Psoas muscle (tissue), 8 donors: Measurements from ENCODE around the gene FAM53C. TPM values are rescaled to one million over a fixed set of nuclear protein-coding genes. Genes with fewer than 3 reads are reported as not detected.

Experiments used
- ATAC-seq, 4 donors: fragments of 200-7000 bp; cut with Tn5 transposase; one replicate each; pipeline ENCODE4 v1.9.1; 2020; ENCODE audit warnings: moderate library complexity in 3 of 4, mild to moderate bottlenecking in 2 of 4
- DNase-seq, 2 donors: peaks; one replicate each; pipeline ENCODE4 v3.0.0-alpha.2; 2020
- H3K27ac ChIP-seq: fragments of 200-600 bp; one replicate; pipeline ENCODE4 v1.8.0; 2022
- H3K27me3 ChIP-seq, 3 donors: fragments of 200-600 bp in 1 of 3; one replicate each; pipeline versions ENCODE4 v1.6.1 to v1.8.0; 2013 to 2022; ENCODE audit warnings: low read length in 2 of 3, mild to moderate bottlenecking in 2 of 3, moderate library complexity in 1 of 3; ENCODE audit not compliant: insufficient read depth in 3 of 3
- H3K36me3 ChIP-seq, 2 donors: fragments of 200-600 bp in 1 of 2; one replicate each; pipeline versions ENCODE4 v1.6.1 to v1.8.0; 2013 to 2022; ENCODE audit warnings: low read depth in 1 of 2, mild to moderate bottlenecking in 1 of 2, moderate library complexity in 1 of 2; ENCODE audit not compliant: insufficient read depth in 1 of 2
- H3K4me1 ChIP-seq: fragments of 200-600 bp; one replicate; pipeline ENCODE4 v1.8.0; 2022
- H3K4me3 ChIP-seq: fragments of 200-600 bp; one replicate; pipeline ENCODE4 v1.8.0; 2022; ENCODE audit warnings: mild to moderate bottlenecking
- H3K9me3 ChIP-seq: fragments of 200-600 bp; one replicate; pipeline ENCODE4 v1.8.0; 2022
- WGBS, 3 donors: extraction: QIAGEN DNeasy Blood & Tissue Kit; methylation state at CpG; one replicate each; pipeline versions ENCODE4 v1.1.6 to v1.1.7; 2013; 5-methylcytosine and 5-hydroxymethylcytosine counted together
- intact Hi-C, 2 donors: fragments of 100-400 bp; cut with DNase I; formaldehyde crosslinking; loops; one replicate each; pipeline versions ENCODE4 v1.11.0 to v1.14.2; 2022
- polyA plus RNA-seq, 3 donors: library from polyadenylated mRNA; stranded (reverse); fragments of 200-250 nt; gene quantifications; one replicate each; pipeline ENCODE4 v1.2.3, GENCODE V29; 2013
- total RNA-seq, 4 donors: library from RNA; stranded (reverse); fragmentation: NEBNext Ultra II Directional in 2 of 4; extraction: Animal tissue kit (Norgen Biotek cat#: 25700) in 2 of 4; gene quantifications; one replicate each; pipeline versions ENCODE4 v1.2.1 to v1.2.4, GENCODE V29; 2021 to 2023
- TF ChIP-seq, protein P1 (sequence below): fragments of 200-600 bp; IDR thresholded peaks from one replicate; pipeline ENCODE4 v1.8.0; 2022; ENCODE audit warnings: antibody characterized with exemption
- donor health status: healthy with polysubstance abuse.
- donor health status: DM: no; HTN: no; CAD: no; lungs with moderate emphysema.
- donor health status: Bipolar disorder and iron deficiency.
- donor health status: healthy.
- donor health status: DM: yes; HTN: yes; CAD: no.
- donor health status: DM: no; HTN: no; CAD: no.
- donor health status: DM: no; HTN: no; CAD: no.
- donor health status: DM: yes; HTN: yes; CAD: no.

Gene FAM53C
- total and polyA plus RNA-seq, 7 donors: 10.8 to 57.6 (median 36.0) TPM

DNA sequence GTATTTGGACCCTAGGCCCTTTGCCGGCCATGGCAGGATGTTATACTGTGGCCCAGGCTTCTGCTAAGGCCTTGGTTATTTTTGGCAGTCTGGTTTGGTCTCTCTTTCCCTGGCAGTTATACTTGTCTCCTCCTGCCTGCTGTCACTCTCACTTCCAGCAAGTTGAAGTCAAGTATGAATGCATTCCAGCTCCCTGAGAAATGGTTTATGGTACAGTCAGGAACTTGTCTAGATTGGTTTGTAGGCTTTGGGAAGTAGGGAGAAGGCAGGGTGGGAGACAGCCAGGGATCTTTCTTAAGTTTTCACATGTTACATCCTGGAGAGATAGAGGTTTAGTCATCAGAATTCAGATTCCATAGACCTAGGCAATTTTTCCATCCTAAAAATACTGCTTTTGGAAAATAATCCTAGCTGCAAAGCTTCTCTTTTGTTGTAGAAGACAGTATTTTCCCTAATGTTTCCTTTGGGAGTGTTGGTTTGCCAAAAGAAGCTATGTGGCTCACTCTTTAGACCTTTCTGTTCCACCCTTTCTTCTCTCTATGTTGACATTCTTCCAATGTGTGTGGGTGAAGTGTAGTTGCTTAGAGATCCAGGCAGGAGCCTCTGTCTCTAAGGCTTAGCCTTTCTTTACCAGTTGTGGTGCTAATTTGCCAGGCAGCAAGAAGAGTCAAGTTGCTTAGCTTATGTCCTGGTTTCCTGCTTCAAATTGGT lies 11.9 kb downstream of the FAM53C start:
- Histone ChIP-seq H3K9me3 (peaks cover 8% of the 10 kb centered on the region), H3K4me1 (peaks cover 22% of the 10 kb centered on the region), H3K4me3 (no peak overlapping the region), H3K36me3 (peaks cover 4 to 38% of the 10 kb centered on the region in 2 donors), H3K27ac (peak overlapping the region; percentile 93), H3K27me3 (no peaks in the 10 kb centered on the region)
- ATAC-seq: peak in 2 of 4 donors; percentile 38 to 53
- TF ChIP-seq, protein P1, sequence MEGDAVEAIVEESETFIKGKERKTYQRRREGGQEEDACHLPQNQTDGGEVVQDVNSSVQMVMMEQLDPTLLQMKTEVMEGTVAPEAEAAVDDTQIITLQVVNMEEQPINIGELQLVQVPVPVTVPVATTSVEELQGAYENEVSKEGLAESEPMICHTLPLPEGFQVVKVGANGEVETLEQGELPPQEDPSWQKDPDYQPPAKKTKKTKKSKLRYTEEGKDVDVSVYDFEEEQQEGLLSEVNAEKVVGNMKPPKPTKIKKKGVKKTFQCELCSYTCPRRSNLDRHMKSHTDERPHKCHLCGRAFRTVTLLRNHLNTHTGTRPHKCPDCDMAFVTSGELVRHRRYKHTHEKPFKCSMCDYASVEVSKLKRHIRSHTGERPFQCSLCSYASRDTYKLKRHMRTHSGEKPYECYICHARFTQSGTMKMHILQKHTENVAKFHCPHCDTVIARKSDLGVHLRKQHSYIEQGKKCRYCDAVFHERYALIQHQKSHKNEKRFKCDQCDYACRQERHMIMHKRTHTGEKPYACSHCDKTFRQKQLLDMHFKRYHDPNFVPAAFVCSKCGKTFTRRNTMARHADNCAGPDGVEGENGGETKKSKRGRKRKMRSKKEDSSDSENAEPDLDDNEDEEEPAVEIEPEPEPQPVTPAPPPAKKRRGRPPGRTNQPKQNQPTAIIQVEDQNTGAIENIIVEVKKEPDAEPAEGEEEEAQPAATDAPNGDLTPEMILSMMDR: no peak
- no peak for DNase-seq
- WGBS, 3 donors: 19 to 50% (median 33%) methylated on average over 1 of the region's 1 CpG
- intact Hi-C loops: loop anchor here in 1 of 2 donors (5.0 kb wide), 1 partner anchor 37 kb away; no protein-coding TSS in a partner anchor

DNA sequence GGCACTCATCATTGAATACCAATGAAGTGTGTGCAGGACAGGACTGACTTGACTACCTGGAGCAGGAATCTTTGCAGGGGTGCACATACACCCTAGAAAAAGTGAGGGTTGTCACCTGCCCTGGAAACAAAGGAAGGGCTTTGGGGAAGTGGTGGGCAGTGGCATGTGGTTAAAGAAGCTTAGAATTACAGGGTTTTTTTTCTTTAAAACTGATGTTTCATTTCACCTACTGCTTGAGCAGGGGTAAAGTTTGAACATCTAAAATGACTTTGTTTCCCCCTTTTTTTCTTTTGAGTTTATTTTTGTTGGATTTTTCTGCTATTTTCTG lies 12.5 kb downstream of the FAM53C start:
- intact Hi-C loops: loop anchor here in 1 of 2 donors (5.0 kb wide), 1 partner anchor 37 kb away; no protein-coding TSS in a partner anchor
- Histone ChIP-seq H3K27ac (peak overlapping the region; percentile 93), H3K36me3 (peaks cover 4 to 33% of the 10 kb centered on the region in 2 donors), H3K4me3 (no peak overlapping the region), H3K9me3 (peaks cover 8% of the 10 kb centered on the region), H3K27me3 (no peaks in the 10 kb centered on the region), H3K4me1 (peaks cover 26% of the 10 kb centered on the region)
- TF ChIP-seq, protein P1: no peak
- DNase-seq: no peak
- no peak for ATAC-seq

DNA sequence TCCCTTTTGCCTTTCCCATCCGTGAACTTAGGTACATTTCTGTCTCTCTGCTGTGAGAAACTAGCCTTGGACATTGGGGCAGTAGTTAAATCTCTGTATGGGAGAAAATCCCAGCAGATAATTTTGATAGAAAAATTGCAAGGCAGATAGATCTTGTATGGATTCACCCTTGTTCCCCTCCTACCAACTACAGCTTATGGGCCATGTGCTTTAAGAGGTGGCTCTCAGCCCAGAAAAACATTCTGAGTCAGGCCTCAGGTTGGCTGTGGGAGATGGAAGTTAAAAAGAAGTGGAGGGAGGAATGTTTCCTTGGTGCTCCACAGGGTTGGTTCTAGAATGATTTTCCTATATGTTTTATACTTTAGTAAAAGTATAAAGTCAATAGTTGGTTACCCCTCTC lies 13.0 kb downstream of the FAM53C start:
- DNase-seq (no peak), ATAC-seq (peak in 1 of 4 donors; percentile 27)
- Histone ChIP-seq H3K27ac (peak overlapping the region; percentile 93), H3K9me3 (peaks cover 8% of the 10 kb centered on the region), H3K4me3 (no peak overlapping the region), H3K4me1 (peaks cover 31% of the 10 kb centered on the region), H3K36me3 (peaks cover 0 to 27% of the 10 kb centered on the region in 2 donors), H3K27me3 (no peaks in the 10 kb centered on the region)
- WGBS, 3 donors: 83 to 91% (median 86%) methylated on average over 1 of the region's 1 CpG
- TF ChIP-seq, protein P1: no peak
- intact Hi-C loops: loop anchor here in 1 of 2 donors (5.0 kb wide), 1 partner anchor 36 kb away; no protein-coding TSS in a partner anchor

DNA sequence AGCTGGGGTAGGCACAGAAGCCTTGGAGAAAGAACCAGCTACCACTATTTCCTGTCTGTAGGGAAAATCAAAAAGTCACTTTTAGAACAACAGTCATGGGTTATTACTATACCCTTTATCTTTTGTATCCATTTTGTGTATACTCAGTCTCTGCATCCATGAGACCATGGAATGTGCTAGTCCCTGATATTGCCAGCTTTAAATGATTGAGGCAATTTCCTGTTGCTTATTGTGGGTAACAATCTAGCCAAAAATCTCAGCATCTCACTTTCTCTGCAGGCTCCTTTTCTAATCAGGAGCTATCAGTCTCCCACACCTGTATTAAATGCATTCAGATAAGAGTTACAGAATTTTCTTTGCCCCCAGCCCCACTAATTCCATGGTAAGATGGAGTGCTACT lies 13.5 kb downstream of the FAM53C start:
- intact Hi-C loops: loop anchor here in 1 of 2 donors (5.0 kb wide), 1 partner anchor 36 kb away; no protein-coding TSS in a partner anchor
- ATAC-seq: no peak
- TF ChIP-seq, protein P1: no peak

More for the DNA sequence above, 13.5 kb downstream of the FAM53C start:
- Histone ChIP-seq H3K27ac (peak overlapping the region; percentile 93), H3K36me3 (peaks cover 0 to 23% of the 10 kb centered on the region in 2 donors), H3K4me3 (no peak overlapping the region), H3K27me3 (no peaks in the 10 kb centered on the region), H3K9me3 (peaks cover 8% of the 10 kb centered on the region), H3K4me1 (peaks cover 36% of the 10 kb centered on the region)
- no peak for DNase-seq
